ENCODE data around the gene VSIG10L2.

The VSIG10L2 gene

GRCh38 chr11:125950696-125951651, 5.1 kb downstream of the VSIG10L2 start:
- H3K4me1 Mint-ChIP-seq, result no peaks in the 10 kb centered on the region
- H3K27ac Mint-ChIP-seq, result no peak overlapping the region
- no peaks in the 10 kb centered on the region for H3K9me3 Mint-ChIP-seq
- no peak overlapping the region for H3K4me3 Mint-ChIP-seq
- no peaks in the 10 kb centered on the region for H3K27me3 Mint-ChIP-seq
- no peaks in the 10 kb centered on the region for H3K36me3 Mint-ChIP-seq

- Mint-ChIP-seq H3K36me3 (no peaks in the 10 kb centered on the region), H3K4me1 (no peaks in the 10 kb centered on the region), H3K27ac (no peak overlapping the region), H3K9me3 (no peaks in the 10 kb centered on the region), H3K27me3 (no peaks in the 10 kb centered on the region), H3K4me3 (no peak overlapping the region)
Measured at GRCh38 chr11:125951731-125952130, 5.9 kb downstream of the VSIG10L2 start.

GRCh38 chr11:125952559-125952958, 6.7 kb downstream of the VSIG10L2 start:
- no peaks in the 10 kb centered on the region for H3K36me3 Mint-ChIP-seq
- no peaks in the 10 kb centered on the region for H3K9me3 Mint-ChIP-seq
- no peak overlapping the region for H3K27ac Mint-ChIP-seq
- peaks cover 1% of the 10 kb centered on the region for H3K4me1 Mint-ChIP-seq
- H3K4me3 Mint-ChIP-seq, result no peak overlapping the region
- no peaks in the 10 kb centered on the region for H3K27me3 Mint-ChIP-seq

DNA sequence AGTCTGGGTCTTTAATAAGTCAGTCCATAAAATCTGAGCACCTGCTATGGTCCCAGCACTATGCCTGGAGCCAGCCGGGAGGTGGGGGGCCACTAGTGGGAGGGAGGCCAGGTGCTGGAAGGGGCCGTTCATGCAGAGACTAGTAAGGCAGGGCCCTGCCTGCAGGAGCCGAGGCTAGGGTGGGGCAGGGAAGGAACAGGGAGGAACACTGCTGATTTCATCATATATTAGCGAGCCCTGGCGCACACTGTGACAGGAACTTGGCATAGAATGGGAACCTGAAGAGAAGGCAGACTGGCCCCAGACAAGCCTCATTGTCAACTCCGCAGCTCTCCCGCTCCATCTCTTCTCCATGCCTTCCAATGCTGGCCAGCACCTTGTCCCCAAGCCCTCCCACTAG, 7.1 kb downstream of the VSIG10L2 start:
- Mint-ChIP-seq H3K9me3 (no peaks in the 10 kb centered on the region), H3K4me1 (peaks cover 4% of the 10 kb centered on the region)

GRCh38 chr11:125953401-125953935, 7.6 kb downstream of the VSIG10L2 start:
- no peak overlapping the region for H3K27ac Mint-ChIP-seq
- no peaks in the 10 kb centered on the region for H3K27me3 Mint-ChIP-seq
- no peaks in the 10 kb centered on the region for H3K36me3 Mint-ChIP-seq
- H3K9me3 Mint-ChIP-seq, result no peaks in the 10 kb centered on the region
- H3K4me1 Mint-ChIP-seq, result peaks cover 4% of the 10 kb centered on the region
- no peak overlapping the region for H3K4me3 Mint-ChIP-seq

More for the DNA sequence above, 7.1 kb downstream of the VSIG10L2 start:
- Mint-ChIP-seq H3K4me3 (no peak overlapping the region), H3K27ac (no peak overlapping the region), H3K36me3 (no peaks in the 10 kb centered on the region), H3K27me3 (no peaks in the 10 kb centered on the region)

GRCh38 chr11:125954123-125954944, 8.5 kb downstream of the VSIG10L2 start:
- Mint-ChIP-seq H3K4me1 (peaks cover 4% of the 10 kb centered on the region), H3K36me3 (no peaks in the 10 kb centered on the region), H3K27me3 (no peaks in the 10 kb centered on the region), H3K4me3 (no peak overlapping the region), H3K9me3 (no peaks in the 10 kb centered on the region), H3K27ac (no peak overlapping the region)

DNA sequence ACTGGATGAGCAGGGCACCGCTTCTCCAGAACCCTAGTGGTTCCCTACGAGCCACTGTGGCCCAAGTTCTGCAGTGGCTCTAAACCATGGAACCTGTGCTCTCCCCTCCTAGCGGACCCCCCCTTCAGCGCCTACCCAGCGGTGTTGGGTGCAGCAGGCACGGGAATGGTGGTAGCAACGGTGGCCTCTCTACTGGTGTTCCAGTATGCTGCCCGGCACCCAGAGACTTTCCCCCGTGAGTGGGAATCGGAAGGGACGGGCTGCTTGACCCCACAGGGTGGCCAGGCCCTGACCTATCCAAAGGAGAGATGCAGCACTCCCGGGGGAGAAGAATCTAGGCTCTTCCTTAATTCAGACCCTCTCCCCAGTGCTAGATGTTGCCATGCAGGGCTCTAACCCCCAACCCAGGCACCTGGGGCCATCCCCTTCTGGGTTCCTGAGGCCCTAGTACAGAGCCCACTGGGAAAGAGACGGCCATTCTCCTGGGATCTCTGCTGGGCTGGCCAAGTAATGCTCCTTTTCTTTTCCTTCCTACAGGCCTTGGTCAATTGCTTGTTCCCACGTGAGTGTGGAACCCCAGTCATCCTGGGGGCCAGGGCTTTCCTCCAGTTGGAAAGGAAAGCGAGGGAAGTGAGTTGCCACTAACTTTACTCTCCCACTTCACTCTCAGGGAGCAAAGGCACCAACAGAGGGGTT, 9.2 kb downstream of the VSIG10L2 start:
- H3K27me3 Mint-ChIP-seq, result no peaks in the 10 kb centered on the region
- no peaks in the 10 kb centered on the region for H3K36me3 Mint-ChIP-seq
- no peaks in the 10 kb centered on the region for H3K9me3 Mint-ChIP-seq
- H3K4me1 Mint-ChIP-seq, result peaks cover 4% of the 10 kb centered on the region
- no peak overlapping the region for H3K27ac Mint-ChIP-seq
- no peak overlapping the region for H3K4me3 Mint-ChIP-seq

DNA sequence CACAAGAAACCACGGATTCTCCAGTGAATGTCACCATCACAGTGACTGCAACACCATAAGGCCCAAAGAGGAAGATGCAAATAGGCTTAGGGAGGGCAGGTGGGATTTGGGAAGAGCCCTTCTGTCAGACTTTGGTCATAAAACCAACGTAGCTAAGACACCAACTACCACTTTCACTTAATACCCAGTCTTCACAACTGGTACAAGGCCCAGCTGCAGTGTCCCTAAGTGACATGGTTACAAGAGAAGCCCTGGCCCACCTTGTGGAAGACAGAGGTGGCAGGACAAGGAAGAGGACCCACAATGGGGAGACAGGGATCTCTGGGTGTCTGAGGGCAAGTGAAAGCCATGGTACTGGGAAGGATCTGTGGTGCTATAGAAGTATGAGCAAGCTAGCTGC, 10.0 kb downstream of the VSIG10L2 start:
- Mint-ChIP-seq H3K27me3 (no peaks in the 10 kb centered on the region), H3K36me3 (no peaks in the 10 kb centered on the region), H3K9me3 (no peaks in the 10 kb centered on the region), H3K4me1 (peaks cover 4% of the 10 kb centered on the region), H3K27ac (no peak overlapping the region), H3K4me3 (no peak overlapping the region)

GRCh38 chr11:125956391-125957134, 10.7 kb downstream of the VSIG10L2 start:
- peaks cover 4% of the 10 kb centered on the region for H3K4me1 Mint-ChIP-seq
- H3K27me3 Mint-ChIP-seq, result no peaks in the 10 kb centered on the region
- H3K36me3 Mint-ChIP-seq, result peaks cover 1% of the 10 kb centered on the region
- H3K4me3 Mint-ChIP-seq, result no peak overlapping the region
- H3K9me3 Mint-ChIP-seq, result no peaks in the 10 kb centered on the region
- H3K27ac Mint-ChIP-seq, result no peak overlapping the region

GRCh38 chr11:125957618-125958332, 11.9 kb downstream of the VSIG10L2 start:
- peaks cover 4% of the 10 kb centered on the region for H3K4me1 Mint-ChIP-seq
- peaks cover 7% of the 10 kb centered on the region for H3K36me3 Mint-ChIP-seq
- no peaks in the 10 kb centered on the region for H3K27me3 Mint-ChIP-seq
- no peak overlapping the region for H3K4me3 Mint-ChIP-seq
- no peak overlapping the region for H3K27ac Mint-ChIP-seq
- peaks cover 9% of the 10 kb centered on the region for H3K9me3 Mint-ChIP-seq

- Mint-ChIP-seq H3K9me3 (peaks cover 13% of the 10 kb centered on the region), H3K36me3 (peaks cover 14% of the 10 kb centered on the region), H3K4me1 (peaks cover 4% of the 10 kb centered on the region), H3K4me3 (no peak overlapping the region), H3K27me3 (no peaks in the 10 kb centered on the region), H3K27ac (no peak overlapping the region)
Measured at GRCh38 chr11:125958872-125959400, 13.1 kb downstream of the VSIG10L2 start.

DNA sequence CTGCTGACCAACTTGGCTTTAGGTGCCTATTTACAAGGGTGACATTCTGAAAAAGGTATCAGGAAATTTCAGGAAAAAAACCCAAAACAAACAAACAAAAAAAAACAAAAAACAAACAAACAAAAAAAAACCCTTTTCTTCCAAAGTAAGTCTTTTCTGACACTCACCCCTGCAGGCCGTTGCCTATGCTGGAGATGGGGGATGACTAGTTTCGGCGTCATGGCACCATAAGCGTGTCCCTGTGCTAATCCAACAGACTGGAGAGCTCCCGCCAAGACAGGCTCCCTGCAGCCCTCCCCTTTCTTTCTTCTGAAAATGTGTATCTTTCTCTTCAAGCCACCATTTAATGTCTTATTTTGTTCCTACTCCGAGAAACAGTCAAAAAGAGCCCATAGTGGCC, 13.7 kb downstream of the VSIG10L2 start:
- H3K27me3 Mint-ChIP-seq, result no peaks in the 10 kb centered on the region
- H3K27ac Mint-ChIP-seq, result no peak overlapping the region
- H3K9me3 Mint-ChIP-seq, result peaks cover 13% of the 10 kb centered on the region
- H3K4me3 Mint-ChIP-seq, result no peak overlapping the region
- peaks cover 4% of the 10 kb centered on the region for H3K4me1 Mint-ChIP-seq
- H3K36me3 Mint-ChIP-seq, result peaks cover 14% of the 10 kb centered on the region

DNA sequence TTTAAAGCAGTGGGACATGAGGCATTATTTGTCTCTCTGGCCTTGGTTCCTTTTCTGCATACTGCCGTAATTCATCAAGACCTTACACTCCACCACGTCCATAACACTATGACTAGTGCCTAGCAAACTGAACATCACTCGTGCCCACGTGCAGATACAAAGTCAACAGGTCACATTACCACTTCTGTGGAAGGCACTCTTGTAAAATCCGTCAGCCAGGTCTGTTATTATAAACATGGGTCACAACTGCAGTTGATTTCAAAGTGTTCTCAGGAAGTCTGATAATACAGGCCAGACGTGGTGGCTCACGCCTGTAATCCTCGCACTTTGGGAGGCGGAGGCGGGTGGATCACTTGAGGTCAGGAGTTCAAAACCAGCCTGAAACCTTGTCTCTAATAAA, 14.1 kb downstream of the VSIG10L2 start:
- Mint-ChIP-seq H3K4me3 (no peak overlapping the region), H3K27me3 (no peaks in the 10 kb centered on the region), H3K27ac (no peak overlapping the region), H3K36me3 (peaks cover 14% of the 10 kb centered on the region), H3K4me1 (peaks cover 4% of the 10 kb centered on the region), H3K9me3 (peaks cover 13% of the 10 kb centered on the region)

GRCh38 chr11:125960771-125961170, 14.9 kb downstream of the VSIG10L2 start:
- H3K4me1 Mint-ChIP-seq, result peaks cover 4% of the 10 kb centered on the region
- peaks cover 14% of the 10 kb centered on the region for H3K36me3 Mint-ChIP-seq
- H3K9me3 Mint-ChIP-seq, result peaks cover 13% of the 10 kb centered on the region
- no peaks in the 10 kb centered on the region for H3K27me3 Mint-ChIP-seq
- no peak overlapping the region for H3K4me3 Mint-ChIP-seq
- H3K27ac Mint-ChIP-seq, result no peak overlapping the region
